H1 (cell line): Measurements from ENCODE around the gene ANAPC2. TPM values are rescaled to one million over a fixed set of nuclear protein-coding genes. Genes with fewer than 3 reads are reported as not detected.
A peak's percentile ranks its signal among the peaks of the same experiment; 100 is the strongest.

Source experiments
- CTCF ChIA-PET: fragments of 300-600 bp; sonication (Branson Sonifier 250); formaldehyde crosslinking; loops from one replicate; lab custom pipeline; 2021; ENCODE audit not compliant: partially characterized antibody; lab: Charles Lee
- POLR2A ChIA-PET: fragments of 300-600 bp; sonication (Branson Sonifier 250); formaldehyde crosslinking; loops from one replicate; lab custom pipeline; 2021; ENCODE audit warnings: inconsistent platforms; ENCODE audit not compliant: partially characterized antibody; lab: Charles Lee
- DNase-seq, 2 experiments: peaks; one replicate each; pipeline versions ENCODE4 v3.0.0 to v3.0.0-alpha.2; 2010 to 2022; ENCODE audit warnings: low spot score in 2 of 2, low read depth in 1 of 2, mixed read lengths in 1 of 2
- FAIRE-seq: peaks from 2 replicates; lab custom pipeline; 2011; peaks lifted over from hg19 to GRCh38; lab: Jason Lieb, UNC
- H2AFZ ChIP-seq: 2 replicates; pipeline ENCODE4 v1.8.1; 2012; ENCODE audit warnings: low read length, inconsistent platforms
- H2AK5ac ChIP-seq: 2 replicates; pipeline ENCODE4 v1.6.1; 2013; ENCODE audit warnings: low read depth, low read length
- H2BK120ac ChIP-seq: replicated peaks from 2 replicates; pipeline ENCODE3; 2013; ENCODE audit warnings: low read depth, low read length, inconsistent platforms
- H2BK12ac ChIP-seq: 2 replicates; pipeline ENCODE4 v1.6.1; 2013; ENCODE audit warnings: low read depth, low read length
- H2BK15ac ChIP-seq: 2 replicates; pipeline ENCODE4 v1.6.1; 2013; ENCODE audit warnings: low read length
- H2BK20ac ChIP-seq: 2 replicates; pipeline ENCODE4 v1.6.1; 2013; ENCODE audit warnings: low read length
- H2BK5ac ChIP-seq: 2 replicates; pipeline ENCODE4 v1.6.1; 2013; ENCODE audit warnings: low read depth, low read length
- H3K14ac ChIP-seq: 2 replicates; pipeline ENCODE4 v1.6.1; 2013; ENCODE audit warnings: inconsistent platforms; ENCODE audit not compliant: insufficient read length
- H3K18ac ChIP-seq: 2 replicates; pipeline ENCODE4 v1.6.1; 2013; ENCODE audit warnings: low read length; ENCODE audit errors: extremely low read depth
- H3K23ac ChIP-seq: 2 replicates; pipeline ENCODE4 v1.6.1; 2013; ENCODE audit warnings: inconsistent platforms; ENCODE audit not compliant: insufficient read length
- H3K23me2 ChIP-seq: 2 replicates; pipeline ENCODE4 v1.6.1; 2013; ENCODE audit warnings: low read depth, low read length
- H3K27ac ChIP-seq: 2 replicates; pipeline ENCODE4 v1.6.1; 2011; ENCODE audit warnings: low read depth, low read length, inconsistent platforms
- H3K27me3 ChIP-seq, 4 experiments: replicated peaks in 1 of 4; 1 replicate in 1 of 4; 2 replicates in 3 of 4; pipeline versions ENCODE4 v1.6.1 to v1.8.1; 2011 to 2013; ENCODE audit warnings: low read length in 3 of 4, mild to moderate bottlenecking in 3 of 4, inconsistent platforms in 2 of 4, mixed read lengths in 2 of 4, moderate library complexity in 1 of 4; ENCODE audit not compliant: control insufficient read depth in 3 of 4, insufficient read depth in 3 of 4; ENCODE audit errors: extremely low read depth in 1 of 4
- H3K36me3 ChIP-seq, 4 experiments: 2 replicates each; pipeline versions ENCODE4 v1.6.1 to v1.8.1; 2011 to 2013; ENCODE audit warnings: mild to moderate bottlenecking in 4 of 4, low read length in 3 of 4, moderate library complexity in 2 of 4, control low read depth in 1 of 4, inconsistent platforms in 1 of 4; ENCODE audit not compliant: insufficient read depth in 4 of 4, control insufficient read depth in 2 of 4
- H3K4ac ChIP-seq: replicated peaks from 2 replicates; pipeline ENCODE3; 2013; ENCODE audit warnings: low read length, low read depth, mixed read lengths, inconsistent platforms; ENCODE audit not compliant: insufficient read length
- H3K4me1 ChIP-seq, 4 experiments: replicated peaks in 1 of 4; 1 replicate in 1 of 4; 2 replicates in 3 of 4; pipeline versions ENCODE4 v1.6.1 to v1.8.1; 2011 to 2013; ENCODE audit warnings: low read length in 3 of 4, inconsistent platforms in 2 of 4, mixed read lengths in 1 of 4; ENCODE audit not compliant: insufficient read depth in 4 of 4, control insufficient read depth in 3 of 4
- H3K4me2 ChIP-seq, 2 experiments: 2 replicates each; pipeline versions ENCODE4 v1.6.1 to v1.8.1; 2011 to 2013; ENCODE audit warnings: low read depth in 2 of 2, low read length in 2 of 2, control low read depth in 1 of 2, inconsistent platforms in 1 of 2, mild to moderate bottlenecking in 1 of 2; ENCODE audit not compliant: insufficient read depth in 1 of 2
- H3K4me3 ChIP-seq, 4 experiments: fragments of 200-600, 300-600 bp in 1 of 4; sonication (generic), shearing (Covaris generic), sonication (Bioruptor Twin) in 1 of 4; 2 replicates each; pipeline versions ENCODE4 v1.5.1 to v1.8.1; 2011 to 2016; ENCODE audit warnings: low read length in 4 of 4, low read depth in 3 of 4, control low read depth in 2 of 4, inconsistent platforms in 2 of 4, mild to moderate bottlenecking in 2 of 4, mixed read lengths in 1 of 4, moderate library complexity in 1 of 4; ENCODE audit not compliant: insufficient read depth in 2 of 4; ENCODE audit errors: extremely low read depth in 1 of 4
- H3K56ac ChIP-seq: replicated peaks from 2 replicates; pipeline ENCODE3; 2013; ENCODE audit warnings: low read depth, mild to moderate bottlenecking, mixed read lengths, low read length, inconsistent platforms; ENCODE audit not compliant: insufficient read length
- H3K79me1 ChIP-seq: 2 replicates; pipeline ENCODE4 v1.6.1; 2013; ENCODE audit warnings: low read depth, low read length, control low read depth
- H3K79me2 ChIP-seq, 2 experiments: 2 replicates each; pipeline versions ENCODE4 v1.6.1 to v1.8.1; 2012 to 2013; ENCODE audit warnings: low read length in 2 of 2, mild to moderate bottlenecking in 2 of 2, inconsistent platforms in 1 of 2; ENCODE audit not compliant: insufficient read depth in 2 of 2, control insufficient read depth in 1 of 2
- H3K9ac ChIP-seq, 4 experiments: replicated peaks in 1 of 4; 1 replicate in 1 of 4; 2 replicates in 3 of 4; pipeline versions ENCODE4 v1.6.1 to v1.8.1; 2011 to 2013; ENCODE audit warnings: low read depth in 3 of 4, low read length in 3 of 4, control low read depth in 2 of 4, mild to moderate bottlenecking in 2 of 4, moderate library complexity in 2 of 4, inconsistent platforms in 1 of 4; ENCODE audit errors: extremely low read depth in 1 of 4
- H3K9me3 ChIP-seq, 2 experiments: 2 replicates each; pipeline versions ENCODE4 v1.6.1 to v1.8.1; 2012 to 2013; ENCODE audit warnings: mild to moderate bottlenecking in 2 of 2, moderate library complexity in 2 of 2, control low read depth in 1 of 2, inconsistent platforms in 1 of 2, low read depth in 1 of 2, low read length in 1 of 2, mixed read lengths in 1 of 2; ENCODE audit not compliant: insufficient read depth in 2 of 2
- H4K20me1 ChIP-seq, 2 experiments: replicated peaks in 1 of 2; 2 replicates each; pipeline versions ENCODE3 to v1.8.1; 2011 to 2013; ENCODE audit warnings: inconsistent platforms in 2 of 2, low read length in 2 of 2, mild to moderate bottlenecking in 1 of 2; ENCODE audit not compliant: insufficient read depth in 2 of 2, control insufficient read depth in 1 of 2
- H4K5ac ChIP-seq: 2 replicates; pipeline ENCODE4 v1.6.1; 2013; ENCODE audit warnings: low read length, low read depth, mixed read lengths, inconsistent platforms; ENCODE audit not compliant: insufficient read length
- H4K8ac ChIP-seq: 2 replicates; pipeline ENCODE4 v1.8.0; 2013; ENCODE audit warnings: mild to moderate bottlenecking, moderate library complexity, low read length, inconsistent platforms; ENCODE audit not compliant: insufficient read depth; ENCODE audit errors: extremely low read depth
- H4K91ac ChIP-seq: replicated peaks from 2 replicates; pipeline ENCODE3; 2013; ENCODE audit warnings: low read length, mixed read lengths, inconsistent platforms; ENCODE audit not compliant: insufficient read length
- RAD21 ChIP-seq, 2 experiments: IDR thresholded peaks in 1 of 2; conservative IDR thresholded peaks in 1 of 2; 2 replicates each; pipeline ENCODE4 v1.6.1; 2011; ENCODE audit warnings: low read depth in 2 of 2, low read length in 2 of 2, improper control_type of control experiment in 1 of 2, inconsistent platforms in 1 of 2, mild to moderate bottlenecking in 1 of 2, moderate library complexity in 1 of 2
- SP1 ChIP-seq: IDR thresholded peaks from 2 replicates; pipeline ENCODE4 v1.6.1; 2011; ENCODE audit warnings: low read depth, low read length
- SP4 ChIP-seq: IDR thresholded peaks from 2 replicates; pipeline ENCODE4 v1.6.1; 2012; ENCODE audit warnings: low read length, inconsistent platforms
- WGBS, 2 experiments: shearing (Covaris generic) in 1 of 2; methylation state at CpG; one replicate each; pipeline versions ENCODE4 v1.1.6 to v1.1.7; 2013 to 2015; ENCODE audit warnings: low lambda C conversion rate in 2 of 2, mixed read lengths in 2 of 2, inconsistent platforms in 1 of 2, low coverage in 1 of 2, missing lambda C conversion rate in 1 of 2; ENCODE audit not compliant: insufficient replicate concordance in 2 of 2, insufficient coverage in 1 of 2, insufficient read length in 1 of 2; ENCODE audit errors: extremely low coverage in 1 of 2, missing lambda C conversion rate in 1 of 2; 5-methylcytosine and 5-hydroxymethylcytosine counted together
- polyA plus RNA-seq, 7 experiments: library from polyadenylated mRNA; depleted of rRNA in 3 of 7; stranded (reverse) in 5 of 7; unstranded in 2 of 7; fragments of >200 nt in 5 of 7; fragments of 200-250 nt in 2 of 7; gene quantifications; 1 replicate in 5 of 7; 2 replicates in 1 of 7; 4 replicates in 1 of 7; pipeline versions ENCODE4 v1.2.1 to v1.2.3, GENCODE V29; 2011 to 2013; ENCODE audit warnings: missing spikeins in 2 of 7, mixed read lengths in 2 of 7
- total RNA-seq: library from RNA; stranded (reverse); fragmentation: NEBNext Ultra II Directional; extraction: Animal tissue kit (Norgen Biotek cat#: 25700); gene quantifications from 2 replicates; pipeline ENCODE4 v1.2.1, GENCODE V29; 2021

Gene ANAPC2
- total and polyA plus RNA-seq, 2 of the 8 experiments (the other 6 are each of a cell fraction or from before 2014, with no cell fraction given): 30.2 to 37.7 TPM

DNA sequence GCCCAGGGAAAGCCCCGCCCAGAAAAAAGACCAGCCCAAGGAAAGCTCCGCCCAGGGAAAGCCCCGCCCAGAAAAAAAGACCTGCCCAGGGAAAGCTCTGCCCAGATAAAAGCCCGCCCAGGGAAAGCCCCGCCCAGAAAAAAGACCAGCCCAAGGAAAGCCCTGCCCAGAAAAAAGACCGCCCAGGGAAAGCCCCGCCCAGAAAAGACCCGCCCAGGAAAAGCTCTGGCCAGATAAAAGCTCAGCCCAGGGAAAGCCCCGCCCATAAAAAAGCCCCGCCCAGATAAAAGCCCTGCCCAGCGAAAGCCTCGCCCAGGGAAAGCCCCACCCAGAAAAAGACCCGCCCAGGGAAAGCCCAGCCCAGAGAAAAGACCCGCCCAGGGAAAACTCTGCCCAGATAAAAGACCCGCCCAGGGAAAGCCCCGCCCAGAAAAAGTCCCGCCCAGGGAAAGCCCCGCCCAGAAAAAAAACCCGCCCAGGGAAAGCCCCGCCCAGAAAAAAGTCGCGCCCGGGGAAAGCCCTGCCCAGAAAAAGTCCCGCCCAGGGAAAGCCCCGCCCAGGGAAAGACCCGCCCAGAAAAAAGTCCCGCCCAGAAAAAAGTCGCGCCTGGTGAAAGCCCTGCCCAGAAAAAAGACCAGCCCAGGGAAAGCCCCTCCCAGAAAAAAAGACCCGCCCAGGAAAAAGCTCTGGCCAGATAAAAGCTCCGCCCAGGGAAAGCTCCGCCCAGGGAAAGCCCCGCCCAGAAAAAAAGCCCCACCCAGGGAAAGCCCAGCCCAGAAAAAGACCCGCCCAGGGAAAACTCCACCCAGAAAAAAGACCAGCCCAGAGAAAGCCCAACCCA, 37.5 kb downstream of the ANAPC2 start:
- Histone ChIP-seq H4K8ac (no peak overlapping the region), H3K4me2 (no peak overlapping the region; a peak in 1 of 4 replicates), H3K9me3 (peaks cover 0 to 7% of the 10 kb centered on the region in 2 experiments; a peak in 3 of 4 replicates), H3K56ac (no peak overlapping the region), H3K79me1 (no peaks in the 10 kb centered on the region), H3K4ac (no peak overlapping the region), H2BK15ac (no peak overlapping the region), H2AK5ac (no peak overlapping the region), H3K4me3 (no peak overlapping the region), H4K91ac (no peak overlapping the region), H4K5ac (no peak overlapping the region), H3K18ac (no peak overlapping the region), H3K27me3 (peaks cover 3 to 13% (median 12%) of the 10 kb centered on the region in 4 experiments; a peak in 6 of 7 replicates), H2BK20ac (no peak overlapping the region), H3K23me2 (peaks cover 2% of the 10 kb centered on the region; the same call in 1 of the 2 replicates), H4K20me1 (peaks cover 3 to 21% of the 10 kb centered on the region in 2 experiments), H2AFZ (no peak overlapping the region), H3K14ac (no peak overlapping the region), H2BK5ac (no peak overlapping the region), H3K4me1 (peaks cover 0 to 9% (median 0%) of the 10 kb centered on the region in 4 experiments; a peak in 1 of 7 replicates), H3K79me2 (no peaks in the 10 kb centered on the region; a peak in 1 of 4 replicates), H3K23ac (no peak overlapping the region), H3K9ac (no peak overlapping the region), H3K36me3 (no peaks in the 10 kb centered on the region; a peak in 1 of 8 replicates), H2BK12ac (no peak overlapping the region), H3K27ac (no peak overlapping the region), H2BK120ac (no peak overlapping the region)
- ChIA-PET CTCF (interaction anchor here (0.6 to 3.6 kb wide), 12 partner anchors 12 to 206 kb away, joined by 3 to 24 read pairs (median 5); partner anchors contain the start of genes C8G, FBXW5 and GRIN1), POLR2A (interaction anchor here (0.6 to 1.7 kb wide), 7 partner anchors 13 to 803 kb away, joined by 3 to 4 read pairs (median 4); partner anchors contain the start of genes ANAPC2 and SSNA1)
- WGBS, 2 experiments: 69% methylated on average over 7 of the region's 34 CpGs; no CpG with 5 or more reads in 1 of the 2 experiments
- TF ChIP-seq RAD21 (IDR thresholded peaks at IDR 0.05 in 1 of 2, conservative IDR thresholded peaks at IDR 0.05 in 1 of 2; ENCODE audit: low read depth in 2 of 2, low read length in 2 of 2): no peak
- TF ChIP-seq SP4: 0 out of 2 replicates have a peak, but pooled peaks have one; percentile 57
- 0 out of 2 replicates have a peak, but pooled peaks have one; percentile 15 for TF ChIP-seq SP1
- DNase-seq (peak in 1 of 2 experiments; percentile 73), FAIRE-seq (no peak)
